GM04503 (cell line): Measurements from ENCODE around the gene GNPNAT1.
"Not testable (repeated sequence)": the region's sequence is repeated elsewhere in the genome, so short reads cannot be mapped to it uniquely, and the experiment has no call there.

Source experiments
- DNase-seq: peaks from one replicate; pipeline ENCODE4 v3.0.0-alpha.2; 2012; ENCODE audit warnings: low read depth

GNPNAT1 gene

GRCh38 chr14:52790011-52790755 lies 1.2 kb downstream of the GNPNAT1 start:
- no peak for DNase-seq

GRCh38 chr14:52789118-52789517 lies 2.3 kb downstream of the GNPNAT1 start:
- no peak for DNase-seq

DNA sequence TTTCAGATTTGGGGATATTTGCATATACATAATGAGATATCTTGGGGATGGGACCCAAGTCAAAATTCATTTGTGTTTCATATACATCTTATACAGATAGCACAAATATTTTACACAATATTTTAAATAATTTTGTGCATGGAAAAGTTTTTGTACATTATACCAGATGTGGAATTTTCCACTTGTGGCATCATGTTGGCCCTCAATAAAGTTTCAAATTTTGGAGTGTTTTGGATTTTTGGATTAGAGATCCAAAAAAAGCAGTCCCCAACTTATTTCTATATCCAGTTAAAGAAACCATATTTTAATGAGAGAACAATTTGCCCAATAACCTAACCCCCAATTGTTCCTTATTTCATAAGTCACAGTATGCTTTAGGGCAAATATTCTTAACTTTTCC lies 4.5 kb downstream of the GNPNAT1 start:
- no peak for DNase-seq

- DNase-seq: no peak
Observed at GRCh38 chr14:52783206-52783605, 8.2 kb downstream of the GNPNAT1 start.

- no peak for DNase-seq
Observed at GRCh38 chr14:52781629-52782028, 9.8 kb downstream of the GNPNAT1 start.

DNA sequence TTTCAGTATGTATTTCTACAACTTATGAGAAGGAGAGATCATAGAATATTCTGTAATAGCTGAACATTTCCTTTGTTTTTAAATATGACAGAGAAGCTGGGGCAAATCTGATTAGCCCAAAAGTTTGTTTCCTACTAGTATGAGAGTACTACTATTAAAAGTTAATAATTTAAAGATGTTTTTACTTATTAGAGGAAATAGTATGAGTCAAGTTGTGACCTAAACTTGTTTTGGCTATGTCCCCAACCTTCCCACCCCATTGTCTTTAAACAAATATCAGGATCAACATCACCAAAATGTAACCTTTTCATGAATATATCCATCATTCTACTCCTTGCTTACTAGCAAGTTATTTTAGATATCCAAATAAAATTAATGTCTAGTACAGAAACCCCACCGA lies 10.5 kb downstream of the GNPNAT1 start:
- DNase-seq: no peak

DNA sequence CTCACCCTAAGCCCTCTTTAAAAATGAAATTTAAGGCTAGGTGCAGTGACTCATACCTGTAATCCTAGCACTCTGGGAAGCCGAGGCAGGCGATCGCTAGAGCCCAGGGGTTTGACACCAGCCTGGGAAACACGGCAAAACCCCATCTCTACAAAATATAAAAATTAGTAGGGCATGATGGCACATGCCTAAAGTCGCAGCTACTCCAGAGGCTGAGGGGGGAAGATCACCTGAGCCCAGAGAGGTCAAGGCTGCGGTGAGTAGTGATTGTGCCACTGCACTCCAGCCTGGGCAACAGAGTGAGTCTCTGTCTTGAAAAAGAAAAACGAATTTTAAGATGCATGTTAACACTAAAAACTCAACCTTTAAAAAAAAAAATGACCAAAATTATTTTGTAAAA lies 12.7 kb downstream of the GNPNAT1 start:
- no peak for DNase-seq

DNA sequence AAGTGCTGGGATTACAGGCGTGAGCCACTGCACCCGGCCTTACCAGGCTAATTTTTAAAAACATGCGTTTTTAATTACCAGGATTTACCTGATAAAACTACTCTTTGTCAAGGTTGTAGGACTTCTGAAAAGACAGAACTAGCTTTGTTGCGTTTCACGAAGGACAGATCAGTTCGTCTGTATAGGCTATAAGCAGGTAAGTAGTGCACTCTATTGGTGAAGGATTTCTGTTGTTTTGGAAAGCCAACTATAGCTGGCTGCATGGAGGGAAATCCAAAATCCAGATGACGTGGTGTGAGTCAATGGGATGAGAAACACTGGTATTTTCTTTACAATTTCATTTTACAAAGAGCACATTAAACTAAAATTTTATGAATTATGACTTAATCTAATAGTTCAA lies 14.6 kb downstream of the GNPNAT1 start:
- DNase-seq: no peak

DNA sequence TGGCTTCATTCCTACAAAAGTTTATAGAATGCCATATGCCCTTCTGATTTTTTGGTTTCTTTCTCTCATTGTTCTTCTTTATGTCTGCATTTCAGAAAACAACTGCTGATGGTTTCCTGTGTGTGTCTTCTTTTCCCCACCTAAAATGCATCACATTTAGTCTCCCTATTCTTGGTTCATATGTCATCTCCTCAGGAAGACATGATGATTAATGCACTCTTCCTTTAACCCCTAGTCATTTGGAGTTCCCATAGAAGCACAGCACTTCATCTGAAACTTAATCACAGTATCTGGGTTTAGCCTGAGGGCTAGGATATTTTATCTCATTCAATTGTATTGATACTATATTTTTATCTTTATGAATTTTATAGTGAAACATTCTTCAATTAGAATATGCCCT lies 21.5 kb downstream of the GNPNAT1 start:
- DNase-seq: no peak

- DNase-seq: no peak
Observed at GRCh38 chr14:52767058-52767833, 24.2 kb downstream of the GNPNAT1 start.

- not testable (repeated sequence) for DNase-seq
Observed at GRCh38 chr14:52762923-52763322, 28.5 kb downstream of the GNPNAT1 start.

- no peak for DNase-seq
Observed at GRCh38 chr14:52759145-52759544, 32.3 kb downstream of the GNPNAT1 start.

- no peak for DNase-seq
Observed at GRCh38 chr14:52755607-52756316, 35.6 kb downstream of the GNPNAT1 start.

- no peak for DNase-seq
Observed at GRCh38 chr14:52748647-52749292, 42.6 kb downstream of the GNPNAT1 start.

DNA sequence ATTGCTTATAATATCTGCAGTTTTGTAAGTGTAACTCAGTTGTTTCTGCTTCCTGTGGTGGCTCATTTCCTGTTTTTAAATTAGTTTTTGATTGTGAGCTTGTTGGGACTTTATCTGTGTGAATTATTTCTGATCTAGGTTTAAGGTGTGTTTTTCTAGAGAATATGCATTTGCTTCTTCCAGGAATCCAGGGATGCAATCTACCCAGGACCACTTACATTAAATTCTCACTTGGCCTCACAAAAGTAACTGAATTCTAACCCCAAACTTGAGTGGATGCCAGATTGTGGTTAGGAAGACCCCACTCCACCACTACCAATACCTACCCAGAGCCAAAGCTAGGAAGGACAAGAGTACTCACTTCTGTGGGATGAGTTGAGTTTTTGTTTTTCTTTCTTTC lies 49.5 kb downstream of the GNPNAT1 start:
- no peak for DNase-seq

GRCh38 chr14:52740751-52741150 lies 50.7 kb downstream of the GNPNAT1 start:
- DNase-seq: no peak

- DNase-seq: no peak
Observed at GRCh38 chr14:52738409-52738808, 53.0 kb downstream of the GNPNAT1 start.

- DNase-seq: no peak
Observed at GRCh38 chr14:52735921-52736489, 55.4 kb downstream of the GNPNAT1 start.

DNA sequence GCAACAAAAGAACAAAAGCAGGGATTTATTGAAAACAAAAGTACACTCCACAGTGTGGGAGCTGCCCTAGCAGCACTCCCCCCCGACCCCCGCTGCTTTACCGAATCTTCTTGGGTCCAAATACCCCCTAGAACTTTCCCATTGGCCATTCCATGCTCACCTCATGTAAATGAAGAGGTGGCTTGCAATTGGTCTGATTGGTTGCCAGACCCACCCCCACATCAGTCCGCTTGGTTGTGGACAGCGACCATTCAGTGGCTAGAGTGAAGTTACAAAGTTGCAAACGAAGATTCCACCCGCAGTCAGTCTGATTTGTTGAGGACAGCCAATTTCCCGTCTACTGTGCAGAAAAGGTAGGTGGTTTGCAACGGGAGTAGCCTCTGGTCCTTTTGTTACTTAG lies 57.6 kb downstream of the GNPNAT1 start:
- no peak for DNase-seq

GRCh38 chr14:52730709-52731111 lies 60.7 kb downstream of the GNPNAT1 start:
- DNase-seq: no peak

DNA sequence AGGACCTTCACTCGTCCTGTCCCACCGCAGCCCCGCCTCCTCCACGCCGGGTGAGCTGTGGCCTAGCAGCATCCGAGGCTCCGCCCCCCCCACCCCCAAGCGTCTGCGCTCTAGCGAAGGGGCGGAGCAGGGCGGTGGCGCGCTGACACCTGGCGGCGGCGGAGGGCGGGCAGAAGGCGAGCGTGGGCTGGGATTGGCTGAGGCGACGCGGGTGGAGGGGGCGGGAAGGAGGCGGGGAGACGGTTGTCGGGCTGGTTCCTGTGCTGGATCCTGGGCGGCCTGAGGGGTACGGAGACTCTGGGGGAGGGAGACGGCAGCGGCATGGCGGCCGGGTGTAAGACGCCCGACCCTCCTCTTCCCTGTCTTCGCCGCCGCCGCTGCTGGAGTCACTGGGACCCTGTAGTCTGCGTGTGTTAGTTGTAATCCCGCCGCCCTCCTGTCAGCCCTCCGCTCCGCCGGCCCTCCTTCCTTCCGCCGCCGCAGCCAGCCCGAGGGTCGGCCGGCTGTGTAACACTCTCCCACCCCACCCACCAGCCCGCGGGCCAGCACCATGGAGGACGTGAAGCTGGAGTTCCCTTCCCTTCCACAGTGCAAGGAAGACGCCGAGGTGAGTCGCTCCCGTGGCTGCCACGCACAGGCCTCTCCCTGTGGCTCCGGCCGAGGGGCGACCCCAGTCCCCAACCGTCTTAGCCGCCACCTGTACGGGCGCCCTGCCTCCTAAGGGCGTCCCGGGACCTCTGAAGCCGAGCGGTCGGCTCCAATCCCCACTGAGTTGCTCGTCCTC lies 61.3 kb downstream of the GNPNAT1 start, which contains the start of gene STYX:
Gene STYX, plus strand, starts transcription at position 242 of the 784 bp plus-strand sequence. Its CDS starts 309 bp downstream, at position 551.
- DNase-seq: peak; percentile 74
